Gastrocnemius medialis (tissue), 4 donors: Measurements from ENCODE around the gene ZNF438.

Source experiments
- CTCF ChIP-seq, 5 experiments: fragments of 450-650 bp in 3 of 5; fragments of 200-600 bp in 2 of 5; sonication (generic) in 2 of 5; IDR thresholded peaks in 4 of 5; conservative IDR thresholded peaks in 1 of 5; 1 replicate in 4 of 5; 2 replicates in 1 of 5; pipeline ENCODE4 v1.5.1; 2016 to 2019; ENCODE audit warnings: antibody characterized with exemption in 5 of 5, mild to moderate bottlenecking in 3 of 5, moderate library complexity in 3 of 5
- POLR2A ChIP-seq, 2 donors: fragments of 450-650 bp; IDR thresholded peaks; one replicate each; pipeline ENCODE4 v1.6.1; 2017; ENCODE audit warnings: antibody characterized with exemption in 2 of 2, mild to moderate bottlenecking in 2 of 2, moderate library complexity in 2 of 2

- TF ChIP-seq CTCF (IDR thresholded peaks at IDR 0.05 in 4 of 5, conservative IDR thresholded peaks at IDR 0.05 in 1 of 5) (peak in 1 of 5 experiments; percentile 12), POLR2A (IDR thresholded peaks at IDR 0.05) (no peak)
These were observed 6.5 kb downstream of the ZNF438 start for GRCh38 chr10:31025142-31025541.
